Motor neuron (in vitro differentiated cells): ENCODE results near the gene RBFA. TPM values are rescaled to one million over a fixed set of nuclear protein-coding genes. Genes with fewer than 3 reads are reported as not detected.
A peak's percentile ranks its signal among the peaks of the same experiment; 100 is the strongest.

Experiments used
- ATAC-seq, 8 experiments: fragments of 200-7000 bp; cut with Tn5 transposase; replicated peaks in 6 of 8; 2 replicates each; pipeline ENCODE4 v1.8.0; 2021; ENCODE audit warnings: mild to moderate bottlenecking in 8 of 8, moderate library complexity in 8 of 8
- H3K27ac ChIP-seq, 2 donors: fragments of 250-450 bp; sonication (Bioruptor Pico); 2 replicates each; pipeline ENCODE4 v1.9.0; 2021; ENCODE audit warnings: antibody characterized with exemption in 2 of 2, mild to moderate bottlenecking in 2 of 2, moderate library complexity in 1 of 2
- H3K4me1 ChIP-seq, 2 donors: fragments of 250-450 bp; sonication (Bioruptor Pico); replicated peaks in 1 of 2; 2 replicates each; pipeline ENCODE4 v1.6.1; 2021; ENCODE audit warnings: antibody characterized with exemption in 2 of 2, mild to moderate bottlenecking in 2 of 2, moderate library complexity in 1 of 2
- H3K4me3 ChIP-seq, 5 donors: fragments of 250-450 bp; sonication (Bioruptor Pico); 2 replicates each; pipeline ENCODE4 v1.9.0; 2021; ENCODE audit warnings: antibody characterized with exemption in 5 of 5, mild to moderate bottlenecking in 5 of 5, moderate library complexity in 4 of 5
- WGBS, 10 experiments: fragments of 450-650 bp; shearing (Covaris generic); methylation state at CpG; one replicate each; pipeline ENCODE4 v1.0.0; 2022; 5-methylcytosine and 5-hydroxymethylcytosine counted together
- in situ Hi-C, 9 experiments: fragments of 400-800 bp; cut with MboI; loops; one replicate each; pipeline ENCODE4 v1.15.0; 2021; ENCODE audit warnings: low sequenced_read_pairs in 9 of 9, low pct_unique_long_range_greater_than_20kb in 2 of 9; ENCODE audit not compliant: unreplicated experiment in 9 of 9
- total RNA-seq, 8 experiments: library from RNA; unstranded; fragments of 300-600 nt; gene quantifications; 2 replicates each; pipeline versions ENCODE4 v1.2.3 to v1.2.4, GENCODE V29; 2022

The RBFA gene
- total RNA-seq, 8 experiments from 2014 or later, result 17.6 to 41.3 (median 24.2) TPM

GRCh38 chr18:80065705-80066104, 31.5 kb downstream of the RBFA start:
- ATAC-seq, result no peak
- 40 to 100% (median 77%) methylated on average over 1 to 5 of the region's 9 CpGs; no CpG with 5 or more reads in 6 of the 10 experiments for WGBS, 10 experiments

GRCh38 chr18:80067321-80067720, 33.1 kb downstream of the RBFA start:
- in situ Hi-C loops, result no loop called here
- H3K4me3 ChIP-seq, result no peak overlapping the region
- no peaks in the 10 kb centered on the region for H3K4me1 ChIP-seq
- 29 to 100% (median 80%) methylated on average over 1 to 3 of the region's 8 CpGs; no CpG with 5 or more reads in 5 of the 10 experiments for WGBS, 10 experiments
- ATAC-seq, result no peak
- H3K27ac ChIP-seq, result no peak overlapping the region

More at GRCh38 chr18:80065705-80066104, 31.5 kb downstream of the RBFA start:
- no peak overlapping the region for H3K4me3 ChIP-seq
- no peaks in the 10 kb centered on the region for H3K4me1 ChIP-seq
- in situ Hi-C loops, result no loop called here
- H3K27ac ChIP-seq, result no peak overlapping the region

GRCh38 chr18:80067897-80068296, 33.7 kb downstream of the RBFA start:
- 60 to 100% (median 93%) methylated on average over 1 to 10 of the region's 10 CpGs; no CpG with 5 or more reads in 2 of the 10 experiments for WGBS, 10 experiments
- Histone ChIP-seq H3K4me3 (no peak overlapping the region), H3K4me1 (no peaks in the 10 kb centered on the region), H3K27ac (no peak overlapping the region)
- in situ Hi-C loops, result no loop called here
- ATAC-seq, result peak in 1 of 8 experiments; percentile 35

- peak in 3 of 8 experiments; percentile 34 to 81 (median 78) for ATAC-seq
- H3K27ac ChIP-seq, result no peak overlapping the region
Measured at GRCh38 chr18:80068571-80069272, 34.5 kb downstream of the RBFA start.

GRCh38 chr18:80070825-80071224, 36.6 kb downstream of the RBFA start:
- in situ Hi-C loops, result no loop called here
- no peaks in the 10 kb centered on the region for H3K4me1 ChIP-seq
- 80 to 100% methylated on average over 1 to 2 of the region's 4 CpGs; no CpG with 5 or more reads in 8 of the 10 experiments for WGBS, 10 experiments
- no peak overlapping the region for H3K4me3 ChIP-seq
- no peak overlapping the region for H3K27ac ChIP-seq
- ATAC-seq, result no peak

More at GRCh38 chr18:80068571-80069272, 34.5 kb downstream of the RBFA start:
- Histone ChIP-seq H3K4me1 (no peaks in the 10 kb centered on the region), H3K4me3 (no peak overlapping the region)
- 20 to 100% (median 64%) methylated on average over 1 to 8 of the region's 10 CpGs for WGBS, 10 experiments
- in situ Hi-C loops, result no loop called here

GRCh38 chr18:80074183-80074582, 39.9 kb downstream of the RBFA start:
- no peak overlapping the region for H3K27ac ChIP-seq
- H3K4me3 ChIP-seq, result no peak overlapping the region
- H3K4me1 ChIP-seq, result no peaks in the 10 kb centered on the region
- 70 to 100% (median 100%) methylated on average over 1 to 2 of the region's 5 CpGs; no CpG with 5 or more reads in 3 of the 10 experiments for WGBS, 10 experiments
- in situ Hi-C loops, result no loop called here
- ATAC-seq, result no peak

- ATAC-seq, result peak in 1 of 8 experiments; percentile 15
- WGBS, 10 experiments, result 8 to 83% (median 40%) methylated on average over 1 to 7 of the region's 8 CpGs; no CpG with 5 or more reads in 3 of the 10 experiments
- in situ Hi-C loops, result no loop called here
Measured at GRCh38 chr18:80074697-80075096, 40.5 kb downstream of the RBFA start.

GRCh38 chr18:80075940-80076339, 41.7 kb downstream of the RBFA start:
- in situ Hi-C loops, result no loop called here
- ATAC-seq, result no peak
- no peak overlapping the region for H3K27ac ChIP-seq
- H3K4me1 ChIP-seq, result no peaks in the 10 kb centered on the region
- WGBS, 10 experiments, result 80 to 100% (median 97%) methylated on average over 1 to 3 of the region's 7 CpGs; no CpG with 5 or more reads in 4 of the 10 experiments
- H3K4me3 ChIP-seq, result no peak overlapping the region

More at GRCh38 chr18:80074697-80075096, 40.5 kb downstream of the RBFA start:
- Histone ChIP-seq H3K4me3 (no peak overlapping the region), H3K4me1 (no peaks in the 10 kb centered on the region), H3K27ac (no peak overlapping the region)

GRCh38 chr18:80076379-80076778, 42.1 kb downstream of the RBFA start:
- in situ Hi-C loops, result no loop called here

GRCh38 chr18:80077873-80078272, 43.6 kb downstream of the RBFA start:
- 80 to 100% (median 93%) methylated on average over 1 to 13 of the region's 21 CpGs; no CpG with 5 or more reads in 4 of the 10 experiments for WGBS, 10 experiments
- no peaks in the 10 kb centered on the region for H3K4me1 ChIP-seq
- no peak overlapping the region for H3K27ac ChIP-seq
- ATAC-seq, result no peak
- in situ Hi-C loops, result no loop called here
- H3K4me3 ChIP-seq, result no peak overlapping the region

More at GRCh38 chr18:80076379-80076778, 42.1 kb downstream of the RBFA start:
- Histone ChIP-seq H3K27ac (no peak overlapping the region), H3K4me3 (no peak overlapping the region), H3K4me1 (no peaks in the 10 kb centered on the region)
- WGBS, 10 experiments, result 60 to 100% (median 92%) methylated on average over 1 to 8 of the region's 9 CpGs; no CpG with 5 or more reads in 2 of the 10 experiments
- ATAC-seq, result no peak

Other genes with a start within 250 kb of the RBFA start
- gene KCNG2, start 236.5 kb upstream of the RBFA start, total RNA-seq, result under 1 TPM in 6 of 8 experiments, not detected in 2; 0.16 to 0.76 (median 0.19) TPM
- 10 to 100 TPM; 15.6 to 25.7 (median 18.9) TPM for gene SLC66A2, start 82.8 kb upstream of the RBFA start, total RNA-seq
- gene HSBP1L1, start 69.8 kb upstream of the RBFA start, total RNA-seq, result 10 to 100 TPM in 3 of 8 experiments, 1 to 10 TPM in 5; 4.3 to 29.7 (median 8.1) TPM
- gene TXNL4A, start 45.9 kb upstream of the RBFA start, total RNA-seq, result 100 to 1,000 TPM in 7 of 8 experiments, 10 to 100 TPM in 1; 96.6 to 174 (median 126) TPM
- gene ADNP2, start 74.8 kb downstream of the RBFA start, total RNA-seq, result 10 to 100 TPM; 12.9 to 34.2 (median 23.5) TPM
- 10 to 100 TPM in 2 of 8 experiments, 1 to 10 TPM in 6; 2.3 to 13.7 (median 7.2) TPM for gene PARD6G, start 213.1 kb downstream of the RBFA start, total RNA-seq